Amniotic epithelial cell (primary cell): ENCODE data around the gene IDI1.
"Not testable (repeated sequence)": the region's sequence is repeated elsewhere in the genome, so short reads cannot be mapped to it uniquely, and the experiment has no call there.

Experiments used
- DNase-seq: peaks from one replicate; pipeline ENCODE4 v3.0.0-alpha.2; 2010; ENCODE audit warnings: low read depth

IDI1 gene

DNA sequence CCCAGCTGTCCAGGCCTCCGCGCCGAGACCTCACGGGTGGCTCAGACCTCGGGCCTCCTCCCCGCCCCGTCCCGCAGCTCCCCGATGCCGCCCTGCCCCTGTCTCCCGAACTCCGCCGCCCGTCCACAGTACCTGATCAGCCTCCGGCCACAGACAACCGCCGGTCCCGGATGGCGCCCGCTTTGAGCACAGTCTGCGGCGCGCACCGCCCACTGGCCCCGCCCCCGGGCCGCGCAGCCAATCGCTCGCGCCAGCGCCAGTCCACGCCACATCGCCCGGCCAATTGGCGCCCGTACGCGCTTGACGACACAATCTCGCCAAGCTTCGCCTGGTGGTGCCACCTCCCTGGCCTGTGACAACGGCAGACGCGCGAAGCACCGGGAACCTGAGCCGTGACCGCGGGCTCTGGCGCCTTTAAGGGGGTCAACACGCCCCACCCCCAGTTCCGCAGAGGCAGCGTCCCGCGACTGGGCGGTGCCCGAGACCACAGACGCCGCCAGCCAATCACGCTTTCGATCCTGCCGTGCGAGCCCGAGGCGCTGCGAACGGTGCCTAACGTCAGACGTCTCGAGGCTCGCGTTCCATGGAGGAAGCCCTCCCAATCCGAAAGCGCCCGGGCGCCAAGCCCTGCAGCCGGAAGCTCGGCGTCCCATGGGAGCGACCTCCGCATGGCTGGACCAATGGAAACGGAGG is at the start of gene IDI1:
TSS of gene IDI1 (minus strand) at position 388 of the 693 bp plus-strand sequence. CDS start at position 272, 116 bp downstream.
- DNase-seq, result peak; percentile 98

DNA sequence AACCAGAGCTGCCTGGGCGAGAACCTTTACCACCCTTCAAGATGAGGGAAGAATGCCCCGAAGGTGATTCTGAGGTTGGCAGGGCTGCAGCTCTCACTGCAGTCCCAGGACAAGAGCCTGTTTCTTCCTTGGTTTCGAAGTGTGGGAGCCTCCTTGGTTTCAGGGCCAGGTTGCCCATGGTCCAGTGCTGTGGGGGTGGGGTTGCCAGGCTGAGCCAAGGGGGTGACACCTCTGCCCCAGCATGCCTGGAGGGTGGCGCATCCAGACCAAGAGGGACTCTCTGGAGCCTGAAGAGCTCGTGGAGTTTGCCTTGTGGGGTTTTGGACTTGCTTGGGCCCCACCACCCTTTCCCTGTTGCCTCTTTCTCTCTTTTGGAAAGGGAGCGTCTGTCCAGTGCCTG is 48.5 kb upstream of the IDI1 start:
- DNase-seq, result no peak

DNA sequence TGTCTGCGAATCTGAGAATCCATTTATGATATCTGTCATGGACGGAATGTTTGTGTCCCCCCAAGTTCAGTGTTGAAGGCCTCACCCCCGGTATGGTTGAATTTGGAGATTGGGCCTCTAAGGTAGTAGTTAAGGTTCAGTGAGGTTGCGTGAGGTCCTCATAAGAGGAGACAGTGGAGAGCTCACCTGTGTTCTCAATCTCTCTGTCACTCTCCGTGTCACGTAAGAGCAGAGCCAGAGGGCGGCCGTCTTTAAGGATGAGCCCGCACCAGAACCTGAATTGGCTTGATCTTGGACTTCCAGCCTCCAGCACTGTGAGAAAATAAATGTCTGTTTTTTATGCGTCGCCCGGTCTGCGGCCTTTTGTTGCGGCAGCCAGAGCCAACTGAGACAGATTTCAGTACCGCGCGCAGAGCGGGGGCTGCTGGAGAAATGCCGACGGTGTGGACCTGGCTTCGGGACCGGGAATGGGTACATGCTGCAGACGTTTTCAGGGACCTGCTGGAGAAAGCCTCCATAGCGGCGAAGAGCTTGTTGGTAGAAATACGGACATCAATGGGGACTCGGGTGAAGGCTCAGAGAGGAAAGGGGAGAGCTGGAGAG is 47.5 kb upstream of the IDI1 start:
- no peak for DNase-seq

DNA sequence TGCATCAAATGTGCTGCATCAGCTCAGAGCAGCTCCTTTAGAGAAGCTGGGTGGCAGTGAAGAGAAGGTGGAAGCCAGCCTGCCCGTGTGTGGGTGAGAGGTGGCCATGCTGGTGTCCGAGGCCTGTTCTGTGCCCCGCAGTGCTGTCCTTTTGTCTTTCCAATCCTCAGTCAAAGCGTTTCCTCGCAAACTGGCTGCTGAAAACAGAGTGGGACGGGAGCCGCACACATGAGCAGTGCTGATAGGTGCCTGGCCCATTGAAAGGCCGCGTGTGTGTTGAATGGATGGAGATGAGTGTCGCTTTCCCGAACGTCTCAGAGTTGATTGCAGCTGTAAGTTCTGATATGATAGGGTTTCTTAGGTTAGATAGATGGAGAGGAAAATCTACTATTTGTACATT is 46.6 kb upstream of the IDI1 start:
- no peak for DNase-seq

DNA sequence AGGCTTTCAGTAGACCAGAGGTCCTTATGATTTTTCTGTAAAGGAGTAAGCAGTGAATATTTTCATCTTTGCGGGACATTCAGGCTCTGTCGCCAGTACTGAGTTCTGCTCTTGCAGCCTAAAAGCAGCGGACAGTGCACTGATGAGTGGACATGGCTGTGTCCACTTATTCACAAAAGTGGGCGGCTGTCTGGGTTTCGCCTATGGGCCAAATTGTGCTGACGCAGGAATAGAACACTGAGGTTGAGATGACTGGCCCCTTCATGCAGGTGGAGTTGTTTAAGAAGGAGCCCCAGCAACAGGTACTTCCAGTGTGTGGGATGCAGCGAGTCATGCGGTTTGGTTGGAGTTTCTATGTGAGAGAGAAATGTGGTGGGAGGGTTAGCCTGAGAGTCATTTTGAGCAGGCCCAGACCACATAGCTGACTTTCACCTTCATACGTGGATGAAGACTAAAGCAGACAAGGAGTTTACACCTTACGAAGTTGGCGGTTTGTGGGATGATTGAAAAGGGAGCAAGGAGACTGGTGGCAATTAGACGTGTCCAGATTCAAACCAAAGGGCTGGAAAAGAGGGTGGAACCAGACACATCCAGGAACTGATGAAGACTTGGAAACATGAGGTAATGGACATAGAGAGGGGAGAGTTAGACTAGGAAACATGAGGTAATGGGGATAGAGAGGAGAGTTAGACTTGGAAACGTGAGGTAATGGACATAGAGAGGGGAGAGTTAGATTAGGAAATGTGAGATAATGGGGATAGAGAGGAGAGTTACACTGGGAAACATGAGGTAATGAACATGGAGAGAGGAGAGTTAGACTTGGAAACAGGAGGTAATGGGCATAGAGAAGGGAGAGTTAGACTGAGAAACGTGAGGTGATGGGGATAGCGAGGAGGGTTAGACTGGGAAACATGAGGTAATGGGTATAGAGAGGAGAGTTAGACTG is 45.5 kb upstream of the IDI1 start:
- DNase-seq, result peak; percentile 19

DNA sequence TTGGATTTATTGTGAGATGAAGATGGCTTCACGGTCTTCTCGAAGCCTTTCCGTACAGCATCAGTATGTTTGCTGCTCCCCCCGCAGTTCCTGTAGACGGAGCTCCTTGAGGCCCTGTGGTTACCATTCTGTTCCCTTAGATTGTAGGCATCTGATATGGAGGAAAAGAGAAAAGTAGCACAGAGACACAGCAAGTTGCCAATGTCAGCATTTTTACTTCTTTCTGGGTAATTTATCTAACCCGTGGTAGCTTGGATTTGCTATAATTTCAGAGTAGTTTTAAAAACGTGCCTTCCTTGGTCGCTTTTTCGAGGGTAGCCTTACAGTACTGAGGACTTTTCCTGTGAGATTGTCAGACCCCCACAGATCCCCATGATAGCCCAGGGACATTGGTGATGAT is 44.8 kb upstream of the IDI1 start:
- DNase-seq, result no peak

DNA sequence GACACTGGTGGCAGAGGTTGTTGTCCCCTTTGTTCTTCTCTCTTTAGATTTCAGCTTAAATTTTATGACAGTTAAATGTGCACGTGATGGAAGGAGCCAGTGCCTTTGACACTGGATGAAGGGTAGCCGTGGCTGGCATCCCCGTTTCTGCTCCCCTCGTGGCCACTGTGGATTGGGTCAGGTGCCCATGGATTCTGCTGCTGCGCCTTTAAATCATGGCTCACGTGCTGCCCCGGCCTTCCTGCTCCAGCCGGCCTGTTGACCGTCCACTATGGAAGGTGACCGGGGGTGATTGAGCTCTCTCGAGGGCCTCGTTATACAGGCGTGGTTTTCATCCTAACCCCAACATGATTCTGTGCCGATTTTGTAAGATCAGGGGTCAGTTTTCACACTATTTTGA is 41.8 kb upstream of the IDI1 start:
- no peak for DNase-seq

DNA sequence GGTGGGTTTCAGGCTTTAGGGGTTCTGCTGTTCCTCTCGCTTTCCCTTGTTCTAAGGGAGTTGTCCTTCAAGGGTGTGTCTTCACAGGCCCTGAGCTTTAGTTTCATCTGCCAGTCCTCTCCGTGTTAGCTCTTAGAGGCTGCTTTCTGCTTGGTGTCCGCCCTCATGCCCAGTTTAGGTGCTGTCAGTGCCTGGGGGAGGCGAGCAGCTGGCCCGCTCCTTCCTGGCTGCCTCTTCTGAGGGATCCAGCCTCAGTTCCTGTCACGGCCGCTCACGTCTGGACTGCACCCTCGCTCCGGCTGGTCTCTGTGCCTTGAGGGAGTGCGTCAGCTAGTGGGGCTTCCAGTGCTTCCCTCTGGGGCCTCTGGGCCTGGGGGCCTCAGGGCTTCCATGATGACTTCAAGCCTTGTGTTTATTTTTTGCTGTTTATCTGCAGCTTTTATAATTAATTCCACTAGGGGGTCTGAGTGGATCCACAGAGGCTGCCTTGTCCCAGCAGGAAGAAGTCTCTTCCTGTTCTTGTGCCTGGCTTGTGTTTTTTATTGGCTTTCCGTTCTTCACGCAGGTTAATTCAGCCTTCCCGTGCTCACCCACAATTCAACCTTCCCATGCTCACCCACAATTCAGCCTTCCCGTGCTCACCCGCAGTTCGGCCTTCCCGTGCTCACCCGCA is 40.2 kb upstream of the IDI1 start:
- no peak for DNase-seq

DNA sequence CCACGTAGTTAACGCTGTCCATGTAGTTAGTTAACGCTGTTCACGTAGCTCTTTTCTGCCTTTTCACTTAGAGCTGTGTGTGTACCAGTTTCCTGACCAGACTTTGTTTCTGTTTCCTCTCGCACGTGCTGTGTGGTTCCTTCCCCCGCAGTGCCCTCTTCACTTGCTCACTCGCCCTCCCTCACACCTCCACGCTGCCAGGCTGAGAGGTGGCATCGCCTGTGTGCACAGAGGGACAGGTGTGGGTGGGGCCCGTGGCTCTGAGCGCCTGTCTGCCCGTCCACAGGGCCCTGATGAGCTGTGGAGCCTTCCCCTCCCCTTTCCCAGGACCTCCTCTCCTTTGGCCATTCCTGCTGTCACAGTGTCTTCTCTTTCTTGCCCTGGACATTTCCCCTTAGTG is 37.9 kb upstream of the IDI1 start:
- no peak for DNase-seq

DNA sequence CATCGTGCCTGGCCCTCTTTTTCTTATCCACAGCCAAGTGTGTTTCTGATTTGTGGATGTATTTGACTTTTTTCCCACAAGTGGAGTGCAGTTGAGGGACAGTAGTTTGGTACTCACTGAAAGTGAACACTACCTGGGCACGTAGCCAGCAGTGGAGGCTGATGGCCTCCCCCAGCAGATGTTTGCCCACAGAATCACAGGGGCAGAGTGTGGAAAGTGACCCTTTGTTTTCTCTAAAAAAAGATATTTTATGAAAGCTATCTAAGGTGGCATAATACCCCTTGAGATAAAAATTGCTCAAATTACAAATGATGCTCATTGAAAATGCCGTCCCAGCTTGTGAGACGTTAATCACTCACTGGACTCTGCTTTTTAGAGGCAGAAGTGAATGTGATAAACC is 36.3 kb upstream of the IDI1 start:
- DNase-seq, result no peak

DNA sequence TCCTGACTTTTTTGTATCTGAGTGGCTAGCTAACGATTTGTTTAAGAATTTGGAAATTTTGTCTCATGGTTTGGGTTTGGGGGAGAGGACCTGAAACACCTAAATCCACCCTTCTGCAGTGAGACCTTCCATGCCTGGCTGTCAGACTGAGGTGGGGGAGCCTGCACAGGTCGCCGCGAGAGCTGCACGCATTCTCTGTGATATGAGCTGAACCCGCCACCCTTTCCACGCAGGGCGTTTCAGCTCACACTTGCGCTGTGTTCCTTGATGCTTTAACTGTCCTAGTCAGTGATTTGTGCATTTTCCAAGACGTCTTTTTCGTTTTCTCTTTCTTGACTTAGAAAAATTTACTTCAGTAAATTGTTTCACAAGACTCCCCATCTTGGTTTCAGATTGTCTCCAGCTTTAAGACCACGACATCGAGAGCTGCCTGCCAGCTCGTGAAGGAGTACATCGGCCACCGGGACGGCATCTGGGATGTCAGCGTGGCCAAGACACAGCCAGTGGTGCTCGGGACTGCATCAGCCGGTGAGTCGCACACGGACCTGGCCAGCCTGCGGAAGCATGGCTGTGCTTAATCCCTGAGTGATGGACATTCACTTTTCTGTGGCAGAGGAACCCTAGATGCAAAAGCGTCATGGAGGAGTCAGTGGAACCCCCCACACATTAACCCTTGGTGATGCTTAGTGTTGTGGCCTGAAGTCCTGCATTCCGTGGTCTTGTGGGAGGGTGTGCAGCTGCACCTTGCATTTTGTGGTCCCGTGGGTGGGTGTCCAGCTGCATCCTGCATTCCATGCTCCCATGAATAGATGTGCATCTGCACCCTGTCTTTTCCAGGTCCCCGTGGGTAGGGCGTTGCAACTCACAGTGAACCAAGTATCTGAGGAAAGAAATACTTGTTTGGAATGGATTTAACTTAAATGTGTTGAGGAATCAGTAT is 35.4 kb upstream of the IDI1 start:
- peak; percentile 36 for DNase-seq

DNA sequence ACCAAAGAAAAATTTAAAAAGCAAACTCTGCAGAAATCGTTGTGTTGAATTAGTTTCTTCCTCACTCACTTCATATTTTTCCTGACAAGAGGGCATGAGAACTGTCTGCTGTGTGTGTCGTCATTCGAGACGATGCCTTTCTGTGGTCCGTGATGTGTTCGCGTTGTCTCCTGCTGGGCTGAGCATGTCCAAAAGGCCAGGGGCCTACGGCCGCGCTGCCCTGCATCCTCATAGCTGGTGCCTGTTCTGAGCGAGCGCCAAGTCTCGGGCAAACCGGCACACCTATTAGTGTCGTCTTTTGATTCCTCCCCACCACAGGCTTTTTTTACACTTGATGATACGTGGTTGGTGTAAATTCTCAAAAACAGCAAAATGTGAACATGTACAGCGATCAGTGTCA is 34.7 kb upstream of the IDI1 start:
- no peak for DNase-seq

DNA sequence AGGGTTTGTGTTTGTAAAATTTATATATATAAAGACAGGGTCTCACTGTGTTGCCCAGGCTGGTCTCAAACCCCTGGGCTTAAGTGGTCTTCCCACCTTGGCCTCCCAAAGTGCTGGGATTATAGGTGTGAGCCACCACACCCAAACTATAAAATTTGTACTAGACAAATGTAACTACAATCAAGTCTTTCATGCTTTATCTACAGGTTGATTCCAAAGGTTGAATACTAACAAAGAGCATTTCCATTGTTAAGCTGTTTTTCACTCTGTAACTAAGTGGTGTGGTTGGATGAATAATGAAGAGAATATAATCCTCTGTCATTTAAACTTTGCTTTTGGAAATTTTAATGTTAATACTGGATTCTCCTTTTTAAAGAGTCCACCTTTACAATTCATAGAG is 29.7 kb upstream of the IDI1 start:
- DNase-seq, result no peak

DNA sequence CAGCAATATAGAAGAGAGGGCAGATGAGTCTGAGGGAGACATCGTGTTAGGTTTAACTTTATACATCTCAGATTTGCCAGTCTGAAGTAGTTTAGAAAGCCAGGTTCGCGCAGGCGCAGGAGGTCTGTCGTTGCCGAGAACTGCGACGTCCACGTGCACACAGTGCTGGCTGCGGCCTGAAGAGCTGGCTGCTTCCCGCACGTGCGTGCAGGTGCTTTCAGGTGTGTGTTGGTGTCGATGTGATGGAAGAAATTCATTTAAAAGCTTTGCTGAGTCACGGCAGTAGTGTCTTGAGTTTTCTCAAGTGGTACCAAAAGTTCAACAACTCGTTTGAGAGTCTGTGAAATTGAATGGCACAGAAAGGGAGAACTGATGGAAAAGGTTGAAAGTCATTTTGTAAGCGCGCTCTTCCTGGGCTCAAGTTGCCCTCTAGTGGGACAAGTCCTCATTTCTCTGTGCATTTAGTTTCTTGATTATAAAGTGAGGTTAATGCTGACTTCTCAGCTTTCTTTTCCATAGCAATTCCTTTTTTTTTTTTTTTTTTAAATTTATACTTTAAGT is 25.9 kb upstream of the IDI1 start:
- peak; percentile 23 for DNase-seq

DNA sequence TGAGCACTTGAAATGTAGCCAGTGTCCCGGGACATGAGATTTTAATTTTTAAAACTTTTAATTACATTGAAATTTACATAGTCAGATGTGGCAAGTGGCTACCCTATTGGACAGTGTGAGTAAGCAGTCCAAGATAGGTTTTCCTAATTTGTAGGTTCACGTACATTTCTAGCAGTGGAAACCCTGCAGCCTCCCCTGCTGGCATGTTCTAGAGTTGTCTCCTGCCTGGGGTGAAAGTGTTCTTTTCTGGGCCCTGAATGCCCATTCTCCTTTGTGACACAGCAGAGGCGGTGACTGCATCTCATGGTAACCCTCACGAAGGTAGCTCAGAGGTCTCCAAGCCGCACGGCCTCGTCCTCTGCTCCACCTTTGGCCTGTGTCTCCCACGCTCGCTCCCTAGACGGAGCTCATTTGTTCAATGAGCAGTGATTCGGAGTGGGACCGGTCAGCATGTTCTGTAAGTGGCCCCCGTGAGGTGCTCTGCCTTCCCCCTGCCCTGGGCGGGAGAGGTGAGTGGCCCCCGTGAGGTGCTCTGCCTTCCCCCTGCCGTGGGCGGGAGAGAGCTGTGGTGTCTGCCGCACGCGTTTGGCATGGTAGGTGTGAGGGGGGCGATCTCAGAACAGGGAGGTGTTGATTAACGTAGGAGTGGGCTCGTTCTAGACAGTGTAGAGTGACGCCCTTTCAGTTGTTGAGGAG is 25.3 kb upstream of the IDI1 start:
- no peak for DNase-seq

DNA sequence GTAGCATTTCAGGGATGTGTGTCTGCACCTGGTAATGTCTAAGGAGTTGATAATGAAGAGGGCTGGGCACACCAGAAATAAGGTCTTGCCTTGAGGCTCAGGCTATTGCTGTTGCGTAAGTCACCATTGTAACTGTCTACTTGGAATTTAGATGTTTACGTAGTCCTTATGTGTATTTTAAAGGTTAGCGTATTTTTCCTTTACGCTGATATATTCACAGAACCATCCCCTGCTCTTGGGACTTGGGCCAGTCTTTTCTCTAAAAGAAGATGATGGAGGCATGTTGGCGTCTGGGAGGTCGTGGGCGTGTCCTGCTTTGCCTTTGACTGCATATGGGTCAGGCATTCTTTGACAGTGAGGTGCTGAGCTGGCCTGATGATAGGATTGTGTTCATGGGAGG is 22.0 kb upstream of the IDI1 start:
- peak; percentile 44 for DNase-seq

DNA sequence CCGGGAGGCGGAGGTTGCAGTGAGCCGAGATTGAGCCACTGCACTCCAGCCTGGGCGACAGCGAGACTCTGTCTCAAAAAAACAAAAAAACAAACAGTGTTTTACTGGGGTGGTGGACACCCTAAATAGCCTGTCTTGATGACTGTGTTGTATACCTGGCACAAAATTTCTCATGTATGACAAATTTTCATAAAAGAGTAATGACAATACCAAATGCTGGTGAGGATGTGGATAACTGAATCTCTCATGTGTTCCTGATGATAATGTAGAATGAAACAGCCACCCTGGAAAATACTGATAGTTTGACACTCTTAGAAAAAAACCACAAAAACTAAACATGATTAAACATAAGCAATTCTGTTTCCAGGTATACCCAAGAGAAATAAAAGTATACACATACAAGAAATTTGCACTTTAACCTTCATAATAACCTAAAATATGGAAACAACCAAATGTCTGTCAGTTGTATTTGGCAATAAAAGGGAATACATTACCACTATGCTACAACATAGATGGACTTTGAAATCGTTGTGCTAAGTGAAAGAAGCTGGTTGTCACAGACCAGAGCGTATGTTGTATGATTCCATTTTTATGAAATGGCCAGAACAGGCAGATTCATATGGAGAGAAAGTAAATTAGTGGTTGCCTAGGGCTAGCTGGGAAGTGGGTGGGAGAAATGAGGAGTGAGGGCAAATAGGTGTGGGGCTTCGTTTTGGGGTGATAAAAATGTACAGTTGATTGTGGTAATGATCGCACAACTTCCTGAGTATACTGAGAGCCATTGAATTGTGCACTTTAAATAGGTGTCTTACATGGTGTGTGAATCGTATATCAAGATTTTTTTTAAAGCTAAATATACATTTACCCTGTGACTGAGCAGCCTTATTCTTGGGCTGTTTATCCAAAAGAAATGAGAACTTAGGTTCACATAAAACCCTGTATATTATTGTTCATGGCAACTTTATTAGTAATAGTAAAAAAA is 19.8 kb upstream of the IDI1 start:
- no peak for DNase-seq

DNA sequence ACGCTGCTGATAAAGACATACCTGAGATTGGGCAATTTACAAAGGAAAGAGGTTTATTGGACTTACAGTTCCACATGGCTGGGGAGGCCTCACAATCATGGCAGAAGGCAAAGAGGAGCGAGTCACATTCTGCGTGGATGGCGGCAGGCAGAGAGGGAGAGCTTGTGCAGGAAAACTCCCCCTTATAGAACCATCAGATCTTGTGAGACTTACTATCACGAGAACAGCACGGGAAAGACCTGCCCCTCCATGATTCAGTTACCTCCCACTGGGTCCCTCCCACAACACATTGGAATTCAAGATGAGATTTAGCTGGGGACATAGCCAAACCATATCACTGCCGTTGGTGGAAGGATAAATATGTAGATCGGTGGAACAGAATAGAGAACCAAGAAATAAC is 17.8 kb upstream of the IDI1 start:
- not testable (repeated sequence) for DNase-seq

DNA sequence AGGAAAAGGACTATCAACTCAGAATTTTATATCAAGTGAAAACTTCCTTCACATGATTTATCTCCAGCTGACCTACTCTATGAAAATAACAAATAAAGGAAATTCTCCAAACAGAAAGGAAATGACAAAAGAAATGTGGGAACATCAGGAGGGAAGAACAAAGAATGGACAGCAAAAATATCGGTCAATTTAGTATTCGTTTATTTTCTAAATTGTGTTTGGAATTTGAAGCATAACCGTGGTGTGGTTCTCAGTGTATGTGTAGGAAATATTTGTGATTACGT is 16.0 kb upstream of the IDI1 start:
- DNase-seq, result no peak
